GM21717 (cell line): Measurements from ENCODE around the gene TEX44.
"Not testable (repeated sequence)": the region's sequence is repeated elsewhere in the genome, so short reads cannot be mapped to it uniquely, and the experiment has no call there.

Source experiments
- ATAC-seq: cut with Tn5 transposase; IDR thresholded peaks from one replicate; pipeline ENCODE4 v1.9.1; 2021; ENCODE audit warnings: mild to moderate bottlenecking, moderate library complexity; ENCODE audit not compliant: unreplicated experiment

TEX44 gene

GRCh38 chr2:231570915-231571314 is 21.7 kb upstream of the TEX44 start:
- ATAC-seq = not testable (repeated sequence)

- ATAC-seq = no peak
Measured at GRCh38 chr2:231571661-231572191, 20.9 kb upstream of the TEX44 start.

GRCh38 chr2:231573096-231573495 is 19.6 kb upstream of the TEX44 start:
- no peak for ATAC-seq

- no peak for ATAC-seq
Measured at GRCh38 chr2:231573698-231574421, 18.8 kb upstream of the TEX44 start.

- ATAC-seq = no peak
Measured at GRCh38 chr2:231575612-231576256, 16.9 kb upstream of the TEX44 start.

GRCh38 chr2:231576465-231576864 is 16.2 kb upstream of the TEX44 start:
- ATAC-seq = no peak

GRCh38 chr2:231578655-231579054 is 14.0 kb upstream of the TEX44 start:
- ATAC-seq = not testable (repeated sequence)

- no peak for ATAC-seq
Measured at GRCh38 chr2:231579560-231579959, 13.1 kb upstream of the TEX44 start.

- ATAC-seq = no peak
Measured at GRCh38 chr2:231581328-231581727, 11.3 kb upstream of the TEX44 start.

GRCh38 chr2:231583982-231584381 is 8.7 kb upstream of the TEX44 start:
- no peak for ATAC-seq

GRCh38 chr2:231587744-231588143 is 4.9 kb upstream of the TEX44 start:
- not testable (repeated sequence) for ATAC-seq

GRCh38 chr2:231589656-231590055 is 3.0 kb upstream of the TEX44 start:
- ATAC-seq = no peak

GRCh38 chr2:231590614-231591013 is 2.0 kb upstream of the TEX44 start:
- no peak for ATAC-seq

- no peak for ATAC-seq
Measured at GRCh38 chr2:231593666-231594065, 1.0 kb downstream of the TEX44 start.

- peak; percentile 74 for ATAC-seq
Measured at GRCh38 chr2:231597014-231597611, 4.4 kb downstream of the TEX44 start.

- no peak for ATAC-seq
Measured at GRCh38 chr2:231597627-231598026, 5.0 kb downstream of the TEX44 start.

GRCh38 chr2:231600619-231601355 is 8.1 kb downstream of the TEX44 start:
- no peak for ATAC-seq

- no peak for ATAC-seq
Measured at GRCh38 chr2:231601356-231602229, 8.9 kb downstream of the TEX44 start.

GRCh38 chr2:231602859-231603467 is 10.3 kb downstream of the TEX44 start:
- ATAC-seq = no peak
